Thyroid gland (tissue), 4 donors: ENCODE measurements around the gene KASH5. TPM values are rescaled to one million over a fixed set of nuclear protein-coding genes. Genes with fewer than 3 reads are reported as not detected.
"Not testable (repeated sequence)": the region's sequence is repeated elsewhere in the genome, so short reads cannot be mapped to it uniquely, and the experiment has no call there.

Experiments used
- DNase-seq, 2 donors: peaks; one replicate each; pipeline ENCODE4 v3.0.0-alpha.2; 2019
- H3K27ac ChIP-seq, 3 donors: fragments of 200-600 bp; sonication (generic); 1 replicate in 2 of 3; 2 replicates in 1 of 3; pipeline ENCODE4 v1.5.1; 2016 to 2019; ENCODE audit warnings: mild to moderate bottlenecking in 1 of 3, moderate library complexity in 1 of 3
- H3K27me3 ChIP-seq: fragments of 200-600 bp; sonication (generic); one replicate; pipeline ENCODE4 v1.5.1; 2019
- H3K36me3 ChIP-seq, 2 donors: fragments of 200-600 bp; sonication (generic); one replicate each; pipeline ENCODE4 v1.5.1; 2016 to 2019
- H3K4me1 ChIP-seq, 2 donors: fragments of 200-600 bp; sonication (generic); one replicate each; pipeline ENCODE4 v1.5.1; 2017 to 2019
- H3K4me3 ChIP-seq, 3 donors: fragments of 200-600 bp; sonication (generic); replicated peaks in 1 of 3; 1 replicate in 2 of 3; 2 replicates in 1 of 3; pipeline ENCODE4 v1.5.1; 2016; ENCODE audit warnings: mild to moderate bottlenecking in 1 of 3
- H3K9me3 ChIP-seq: fragments of 200-600 bp; sonication (generic); one replicate; pipeline ENCODE4 v1.5.1; 2017
- POLR2A ChIP-seq, 2 donors: fragments of 450-650 bp; IDR thresholded peaks; one replicate each; pipeline ENCODE4 v1.6.1; 2017; ENCODE audit warnings: antibody characterized with exemption in 2 of 2, mild to moderate bottlenecking in 2 of 2, moderate library complexity in 1 of 2
- WGBS, 2 donors: methylation state at CpG; one replicate each; pipeline ENCODE4 v1.1.5; 2017; 5-methylcytosine and 5-hydroxymethylcytosine counted together
- intact Hi-C: fragments of 100-400 bp; cut with DNase I; formaldehyde crosslinking; loops from one replicate; pipeline ENCODE4 v1.15.1; 2023
- total RNA-seq, 4 donors: library from RNA; depleted of rRNA; stranded (reverse); fragments of >200 nt; gene quantifications; one replicate each; pipeline ENCODE4 v1.2.3, GENCODE V29; 2016
- TF ChIP-seq, protein P1 (sequence below), 6 experiments: fragments of 200-600 bp in 3 of 6; fragments of 450-650 bp in 3 of 6; sonication (generic) in 3 of 6; IDR thresholded peaks; one replicate each; pipeline ENCODE4 v1.5.1; 2016 to 2019; ENCODE audit warnings: antibody characterized with exemption in 6 of 6, mild to moderate bottlenecking in 2 of 6, inconsistent platforms in 1 of 6, moderate library complexity in 1 of 6

The KASH5 gene
- total RNA-seq, 4 donors from 2014 or later = 1.3 TPM; not detected in 3

- intact Hi-C loops = no loop called here
Observed at GRCh38 chr19:49366110-49366509, 21.9 kb upstream of the KASH5 start.

DNA sequence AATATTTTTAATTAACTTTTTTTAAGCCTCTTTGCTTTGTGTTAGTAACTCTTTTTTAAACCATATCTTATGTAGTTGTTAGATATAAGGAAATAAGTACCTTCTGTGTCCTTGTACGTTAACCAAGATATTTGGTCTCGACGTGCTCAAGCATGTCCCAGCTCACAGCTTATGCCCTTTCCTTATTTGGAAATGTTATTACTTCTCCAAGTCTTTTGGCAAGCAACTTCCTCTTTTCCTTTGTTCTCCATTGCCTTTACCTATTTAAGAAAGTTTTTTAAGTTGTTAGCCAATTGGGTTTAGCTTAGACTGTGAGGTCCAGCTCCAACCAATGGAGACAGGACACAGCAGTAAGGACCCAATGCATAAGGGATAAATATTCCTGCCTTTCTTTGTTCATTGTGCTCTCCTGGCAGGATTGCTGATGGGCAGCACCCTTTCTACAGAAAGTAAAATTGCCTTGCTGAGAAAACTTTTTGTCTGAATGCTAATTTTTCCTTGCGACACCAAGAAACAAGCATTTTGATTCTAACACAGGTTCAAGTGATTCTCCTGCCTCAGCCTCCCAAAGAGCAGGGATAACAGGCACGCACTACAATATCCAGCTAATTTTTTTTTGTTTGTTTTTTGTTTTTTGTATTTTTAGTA, 19.2 kb upstream of the KASH5 start:
- H3K27me3 ChIP-seq = no peaks in the 10 kb centered on the region
- H3K36me3 ChIP-seq = no peaks in the 10 kb centered on the region
- DNase-seq = no peak
- WGBS, 2 donors = 91 to 93% methylated on average over 5 of the region's 5 CpGs
- no peak overlapping the region for H3K4me3 ChIP-seq
- no peak overlapping the region for H3K27ac ChIP-seq
- intact Hi-C loops = no loop called here
- TF ChIP-seq, protein P1, sequence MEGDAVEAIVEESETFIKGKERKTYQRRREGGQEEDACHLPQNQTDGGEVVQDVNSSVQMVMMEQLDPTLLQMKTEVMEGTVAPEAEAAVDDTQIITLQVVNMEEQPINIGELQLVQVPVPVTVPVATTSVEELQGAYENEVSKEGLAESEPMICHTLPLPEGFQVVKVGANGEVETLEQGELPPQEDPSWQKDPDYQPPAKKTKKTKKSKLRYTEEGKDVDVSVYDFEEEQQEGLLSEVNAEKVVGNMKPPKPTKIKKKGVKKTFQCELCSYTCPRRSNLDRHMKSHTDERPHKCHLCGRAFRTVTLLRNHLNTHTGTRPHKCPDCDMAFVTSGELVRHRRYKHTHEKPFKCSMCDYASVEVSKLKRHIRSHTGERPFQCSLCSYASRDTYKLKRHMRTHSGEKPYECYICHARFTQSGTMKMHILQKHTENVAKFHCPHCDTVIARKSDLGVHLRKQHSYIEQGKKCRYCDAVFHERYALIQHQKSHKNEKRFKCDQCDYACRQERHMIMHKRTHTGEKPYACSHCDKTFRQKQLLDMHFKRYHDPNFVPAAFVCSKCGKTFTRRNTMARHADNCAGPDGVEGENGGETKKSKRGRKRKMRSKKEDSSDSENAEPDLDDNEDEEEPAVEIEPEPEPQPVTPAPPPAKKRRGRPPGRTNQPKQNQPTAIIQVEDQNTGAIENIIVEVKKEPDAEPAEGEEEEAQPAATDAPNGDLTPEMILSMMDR (IDR thresholded peaks at IDR 0.05) = no peak
- no peak for TF ChIP-seq POLR2A (IDR thresholded peaks at IDR 0.05)
- H3K4me1 ChIP-seq = peaks cover 0 to 2% of the 10 kb centered on the region in 2 donors
- no peaks in the 10 kb centered on the region for H3K9me3 ChIP-seq

More at GRCh38 chr19:49366110-49366509, 21.9 kb upstream of the KASH5 start:
- Histone ChIP-seq H3K4me3 (no peak overlapping the region), H3K4me1 (peaks cover 8 to 17% of the 10 kb centered on the region in 2 donors), H3K9me3 (no peaks in the 10 kb centered on the region), H3K36me3 (no peaks in the 10 kb centered on the region), H3K27ac (no peak overlapping the region), H3K27me3 (no peaks in the 10 kb centered on the region)
- no peak for TF ChIP-seq POLR2A (IDR thresholded peaks at IDR 0.05)
- TF ChIP-seq, protein P1 (IDR thresholded peaks at IDR 0.05) = no peak
- no peak for DNase-seq

DNA sequence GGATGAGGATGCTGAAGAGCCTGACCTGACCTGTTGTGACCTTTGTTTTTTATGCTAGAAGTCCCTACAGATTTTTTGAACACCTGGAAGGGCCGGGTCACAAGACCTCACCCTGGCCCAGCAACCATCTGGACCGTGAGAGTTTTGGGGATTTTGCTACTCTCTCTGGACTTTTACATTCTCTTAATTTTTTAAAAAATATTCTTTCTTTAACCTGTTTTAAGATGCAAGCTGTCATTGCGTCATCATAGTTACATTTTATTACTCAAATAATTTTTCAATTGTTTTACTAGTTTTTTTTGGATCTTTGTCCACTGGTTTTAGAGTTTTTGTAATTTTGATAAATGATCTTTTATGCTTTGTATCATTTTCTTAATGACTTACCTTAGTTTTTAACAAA, 16.9 kb upstream of the KASH5 start:
- 79 to 91% methylated on average over 3 of the region's 3 CpGs for WGBS, 2 donors
- TF ChIP-seq, protein P1 (IDR thresholded peaks at IDR 0.05) = no peak
- TF ChIP-seq POLR2A (IDR thresholded peaks at IDR 0.05) = no peak

GRCh38 chr19:49373174-49373573, 14.9 kb upstream of the KASH5 start:
- H3K27me3 ChIP-seq, H3K36me3 ChIP-seq, intact Hi-C loops, H3K27ac ChIP-seq, H3K4me3 ChIP-seq, H3K4me1 ChIP-seq, DNase-seq, H3K9me3 ChIP-seq: not testable (repeated sequence)
- WGBS, 2 donors = 76 to 84% methylated on average over 3 of the region's 3 CpGs

More for the DNA sequence above, 16.9 kb upstream of the KASH5 start:
- intact Hi-C loops = no loop called here
- H3K36me3 ChIP-seq = no peaks in the 10 kb centered on the region
- H3K9me3 ChIP-seq = no peaks in the 10 kb centered on the region
- DNase-seq = no peak
- H3K27me3 ChIP-seq = no peaks in the 10 kb centered on the region
- no peaks in the 10 kb centered on the region for H3K4me1 ChIP-seq
- H3K4me3 ChIP-seq = no peak overlapping the region
- H3K27ac ChIP-seq = no peak overlapping the region

- Histone ChIP-seq H3K9me3 (no peaks in the 10 kb centered on the region), H3K27me3 (no peaks in the 10 kb centered on the region), H3K27ac (no peak overlapping the region), H3K36me3 (no peaks in the 10 kb centered on the region), H3K4me1 (no peaks in the 10 kb centered on the region), H3K4me3 (no peak overlapping the region)
- no peak for DNase-seq
- 94 to 95% methylated on average over 6 to 15 of the region's 16 CpGs for WGBS, 2 donors
- intact Hi-C loops = no loop called here
- TF ChIP-seq, protein P1 (IDR thresholded peaks at IDR 0.05) = no peak
- TF ChIP-seq POLR2A (IDR thresholded peaks at IDR 0.05) = no peak
Observed at GRCh38 chr19:49374665-49375434, 13.2 kb upstream of the KASH5 start.
